GM13976 (cell line): ENCODE data around the gene LPP.

Experiments
- DNase-seq: peaks from one replicate; pipeline ENCODE4 v3.0.0; 2012; ENCODE audit warnings: low spot score
- CTCF ChIP-seq: IDR thresholded peaks from 2 replicates; pipeline ENCODE4 v1.5.1; 2012; ENCODE audit warnings: borderline replicate concordance, mild to moderate bottlenecking; ENCODE audit not compliant: insufficient read depth; ENCODE audit errors: extremely low read depth, missing control alignments, control extremely low read depth
- in situ Hi-C: fragments of 300-500 bp; cut with MboI; formaldehyde crosslinking; loops from one replicate; pipeline ENCODE4 v1.12.0; 2022; ENCODE audit warnings: low sequenced_read_pairs, mixed read lengths, inconsistent platforms; ENCODE audit not compliant: unreplicated experiment

Gene LPP

GRCh38 chr3:188178293-188178936 lies 24.5 kb downstream of the LPP start:
- no peak for DNase-seq
- TF ChIP-seq CTCF, result no peak
- in situ Hi-C loops, result no loop called here

- DNase-seq, result no peak
- in situ Hi-C loops, result no loop called here
- no peak for TF ChIP-seq CTCF
Measured at GRCh38 chr3:188179006-188179966, 25.3 kb downstream of the LPP start.

- in situ Hi-C loops, result no loop called here
- DNase-seq, result no peak
- TF ChIP-seq CTCF, result no peak
Measured at GRCh38 chr3:188180114-188180513, 26.2 kb downstream of the LPP start.

GRCh38 chr3:188183452-188183851 lies 29.5 kb downstream of the LPP start:
- TF ChIP-seq CTCF, result no peak

GRCh38 chr3:188184160-188184559 lies 30.2 kb downstream of the LPP start:
- DNase-seq, result no peak
- TF ChIP-seq CTCF, result no peak
- in situ Hi-C loops, result no loop called here

More at GRCh38 chr3:188183452-188183851, 29.5 kb downstream of the LPP start:
- in situ Hi-C loops, result no loop called here
- DNase-seq, result no peak

- in situ Hi-C loops, result no loop called here
Measured at GRCh38 chr3:188184649-188185048, 30.7 kb downstream of the LPP start.

More at GRCh38 chr3:188184649-188185048, 30.7 kb downstream of the LPP start:
- DNase-seq, result no peak
- TF ChIP-seq CTCF, result no peak
